AML-193 (cell line): ENCODE measurements around the gene WDHD1.
"Not testable (repeated sequence)": the region's sequence is repeated elsewhere in the genome, so short reads cannot be mapped to it uniquely, and the experiment has no call there.

Experiments
- DNase-seq, 2 experiments: peaks; one replicate each; lab custom pipeline; 2025; lab: John Stamatoyannopoulos, UW

Gene WDHD1

GRCh38 chr14:54947230-54947629 lies 79.7 kb downstream of the WDHD1 start:
- no peak for DNase-seq

DNA sequence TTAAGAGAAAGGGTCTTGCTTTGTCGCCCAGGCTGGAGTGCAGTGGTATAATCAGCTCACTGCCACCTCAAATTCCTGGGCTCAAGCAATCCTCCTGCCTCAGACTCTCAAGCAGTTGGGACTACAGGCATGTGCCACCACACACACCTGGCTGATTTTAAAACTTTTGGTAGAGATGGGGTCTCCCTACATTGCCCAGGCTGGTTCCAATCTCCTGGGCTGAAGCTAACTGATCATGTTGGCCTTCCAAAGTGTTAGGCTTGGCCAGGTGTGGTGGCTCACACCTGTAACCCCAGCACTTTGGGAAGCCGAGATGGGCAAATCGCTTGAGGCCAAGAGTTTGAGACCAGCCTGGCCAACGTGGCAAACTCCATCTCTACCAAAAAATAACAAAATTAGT lies 80.4 kb downstream of the WDHD1 start:
- no peak for DNase-seq

GRCh38 chr14:54944737-54945391 lies 82.0 kb downstream of the WDHD1 start:
- DNase-seq: no peak

GRCh38 chr14:54942913-54943312 lies 84.0 kb downstream of the WDHD1 start:
- DNase-seq: no peak

DNA sequence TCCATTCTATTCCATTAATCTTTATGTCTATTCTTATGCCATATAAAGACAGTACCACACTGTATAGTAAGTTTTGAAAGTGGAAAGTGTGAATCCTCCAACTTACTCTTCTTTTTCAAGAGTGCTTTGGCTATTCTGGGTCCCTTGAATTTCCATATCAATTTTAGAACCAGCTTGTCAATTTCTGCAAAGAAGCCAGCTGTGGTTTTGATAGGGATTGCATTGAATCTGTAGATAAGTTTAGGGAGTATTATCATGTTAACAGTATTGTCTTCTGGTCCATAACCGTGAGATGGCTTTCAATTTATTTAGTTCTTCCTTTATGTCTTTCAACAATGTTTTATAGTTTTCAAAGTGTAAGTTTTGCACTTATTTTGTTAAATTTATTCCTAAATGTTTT lies 90.1 kb downstream of the WDHD1 start:
- DNase-seq: no peak

- no peak for DNase-seq
Observed at GRCh38 chr14:54935958-54936357, 90.9 kb downstream of the WDHD1 start.

- DNase-seq: no peak
Observed at GRCh38 chr14:54935100-54935499, 91.8 kb downstream of the WDHD1 start.

DNA sequence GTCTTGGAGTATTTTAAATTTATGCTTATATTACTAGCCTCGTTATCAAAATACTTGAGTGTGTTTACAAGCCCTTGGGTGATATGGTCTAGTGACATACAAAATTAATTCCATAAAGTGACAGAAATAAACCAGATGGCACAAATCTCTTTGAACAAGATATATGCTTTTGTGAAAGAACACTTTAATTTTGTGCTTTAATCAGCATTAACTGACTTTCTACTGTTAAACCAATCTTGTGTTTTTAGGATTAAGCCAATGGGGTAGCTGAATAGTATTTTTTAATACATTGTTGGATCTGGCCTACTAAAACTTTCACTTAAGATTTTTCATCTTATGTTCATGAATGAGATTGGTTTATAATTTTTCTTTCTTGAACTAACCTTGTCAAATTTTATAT lies 93.9 kb downstream of the WDHD1 start:
- no peak for DNase-seq

- DNase-seq: no peak
Observed at GRCh38 chr14:54931598-54932340, 95.1 kb downstream of the WDHD1 start.

DNA sequence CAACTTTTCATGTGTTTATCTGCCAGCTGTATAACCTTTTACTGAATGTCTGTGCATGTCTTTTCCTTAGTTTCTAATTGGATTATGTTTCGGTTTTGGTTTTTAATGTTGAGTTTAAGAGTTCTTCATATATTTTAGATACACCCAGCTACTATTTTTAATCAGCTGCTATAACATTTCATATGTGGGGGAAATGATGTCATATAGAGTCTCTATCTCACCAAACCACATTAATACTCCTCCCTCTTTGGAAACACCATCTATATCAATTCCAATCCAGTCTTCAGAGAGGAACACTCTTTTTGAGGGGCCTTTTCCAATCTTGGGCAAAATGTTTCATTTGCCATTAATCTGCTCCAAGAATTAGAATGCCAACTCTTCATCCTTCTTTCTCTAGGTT lies 95.8 kb downstream of the WDHD1 start:
- no peak for DNase-seq

DNA sequence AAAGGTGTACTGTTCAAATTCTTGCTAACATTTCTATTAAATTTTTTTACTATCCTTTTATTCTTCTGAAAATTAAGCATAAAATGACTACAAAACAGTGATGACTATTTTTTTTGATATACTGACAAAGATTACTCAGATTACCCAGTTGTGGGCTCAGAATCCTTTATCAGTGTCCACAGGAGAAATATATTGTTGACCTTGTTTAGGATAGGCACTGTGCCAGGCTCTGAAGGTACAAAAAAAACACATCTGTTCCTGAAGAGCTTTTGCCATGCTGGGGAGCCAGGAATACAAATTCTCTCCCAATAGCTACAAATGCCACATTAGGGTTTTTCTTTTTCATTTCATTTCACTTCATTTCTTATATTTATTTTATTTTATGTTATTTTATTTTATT lies 97.3 kb downstream of the WDHD1 start:
- no peak for DNase-seq

GRCh38 chr14:54928216-54928615 lies 98.7 kb downstream of the WDHD1 start:
- DNase-seq: no peak

DNA sequence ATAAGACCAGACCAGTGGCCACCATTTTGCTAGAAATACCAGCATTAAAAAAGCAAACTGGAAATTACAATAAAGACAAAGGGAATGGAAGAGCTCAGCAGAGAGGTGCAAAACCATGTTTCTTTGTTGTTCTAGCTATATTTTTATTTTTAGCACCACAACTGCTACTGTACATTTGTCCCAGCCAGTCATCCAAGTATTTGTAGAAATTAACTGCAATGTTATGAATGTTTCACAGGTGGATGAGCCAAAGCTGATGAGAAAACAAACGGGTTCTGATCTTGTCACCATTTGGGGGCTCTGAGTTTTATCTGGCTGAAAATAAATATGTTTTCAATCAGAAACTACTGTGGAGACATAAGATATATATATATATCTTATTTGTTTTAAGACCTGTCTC lies 99.3 kb downstream of the WDHD1 start:
- no peak for DNase-seq

DNA sequence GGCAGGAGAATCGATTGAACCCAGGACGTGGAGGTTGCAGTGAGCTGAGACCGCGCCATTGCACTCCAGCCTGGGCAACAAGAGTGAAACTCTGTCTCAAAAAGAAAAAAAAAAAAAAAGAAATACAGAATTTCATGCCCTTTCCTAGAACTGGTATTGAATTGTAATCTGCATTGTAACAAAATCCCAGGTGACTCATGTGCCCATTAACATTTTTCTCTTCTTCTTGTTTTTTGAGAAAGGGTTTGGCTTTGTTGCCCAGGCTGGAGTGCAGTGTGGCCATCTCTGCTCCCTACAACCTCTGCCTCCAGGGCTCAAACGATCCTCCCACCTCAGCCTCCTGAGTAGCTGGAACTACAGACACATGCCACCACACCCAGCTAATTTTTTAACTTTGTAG lies 100.3 kb downstream of the WDHD1 start:
- not testable (repeated sequence) for DNase-seq

DNA sequence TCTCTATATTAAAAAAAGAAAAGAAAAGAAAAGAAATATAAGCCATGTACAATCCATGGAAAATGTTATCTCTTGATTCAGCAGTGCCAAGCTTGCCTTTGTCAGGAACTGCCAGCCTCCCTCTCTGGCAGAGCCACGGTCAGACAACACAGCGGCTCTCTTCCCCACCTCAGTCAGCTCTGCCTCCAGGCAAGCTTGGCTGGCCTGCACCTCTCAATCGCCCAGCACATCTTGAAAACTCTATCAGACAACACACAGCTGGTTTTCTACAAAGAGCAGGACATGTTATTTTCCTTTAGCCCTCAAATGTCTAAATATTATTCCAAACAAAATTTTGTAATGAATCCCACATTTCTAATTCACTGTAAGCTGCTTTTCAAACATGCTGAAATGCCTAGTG lies 104.3 kb downstream of the WDHD1 start:
- DNase-seq: no peak

DNA sequence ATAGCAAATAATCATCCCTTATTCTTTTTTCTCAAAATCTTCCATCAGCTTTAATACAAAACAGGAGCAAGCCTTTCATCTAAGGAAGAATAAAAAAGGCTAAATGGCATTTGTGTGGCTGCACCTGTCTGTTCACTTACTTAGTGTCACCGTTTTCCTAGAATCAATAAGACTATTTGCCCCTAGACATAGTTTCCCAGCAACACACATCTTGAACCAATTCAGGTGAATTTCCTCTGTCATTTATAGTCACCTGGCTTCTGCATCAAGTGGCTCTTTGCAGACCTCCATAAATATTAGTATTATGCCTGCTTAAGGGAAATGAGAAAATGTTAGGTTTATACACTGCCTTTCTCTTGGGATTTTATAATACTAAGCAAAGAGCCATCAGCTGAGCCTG lies 106.8 kb downstream of the WDHD1 start:
- no peak for DNase-seq

- no peak for DNase-seq
Observed at GRCh38 chr14:54919330-54919729, 107.6 kb downstream of the WDHD1 start.

DNA sequence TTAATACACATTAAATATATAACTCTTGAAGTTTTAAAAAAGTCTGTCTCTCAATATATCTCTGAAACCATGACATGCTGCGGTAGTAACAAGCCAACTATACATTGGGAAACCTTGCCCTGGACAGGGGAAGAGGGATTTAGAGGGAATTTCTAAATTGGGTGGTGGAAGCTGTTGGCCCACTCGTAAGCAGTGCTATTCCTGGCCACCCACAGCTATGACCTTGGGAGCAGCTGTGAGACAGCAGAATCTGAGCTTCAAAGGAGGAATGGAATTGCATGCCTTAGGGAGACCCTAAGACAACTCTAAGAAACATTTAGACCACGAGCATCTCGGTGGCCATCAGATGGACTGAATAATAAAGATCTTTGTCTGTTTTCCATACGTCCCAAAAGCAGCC lies 108.5 kb downstream of the WDHD1 start:
- no peak for DNase-seq

GRCh38 chr14:54916101-54916500 lies 110.8 kb downstream of the WDHD1 start:
- no peak for DNase-seq

- no peak for DNase-seq
Observed at GRCh38 chr14:54909817-54910558, 116.9 kb downstream of the WDHD1 start.

- not testable (repeated sequence) for DNase-seq
Observed at GRCh38 chr14:54908973-54909372, 117.9 kb downstream of the WDHD1 start.

- DNase-seq: peak in 1 of 2 experiments; percentile 3
Observed at GRCh38 chr14:54908190-54908589, 118.7 kb downstream of the WDHD1 start.

DNA sequence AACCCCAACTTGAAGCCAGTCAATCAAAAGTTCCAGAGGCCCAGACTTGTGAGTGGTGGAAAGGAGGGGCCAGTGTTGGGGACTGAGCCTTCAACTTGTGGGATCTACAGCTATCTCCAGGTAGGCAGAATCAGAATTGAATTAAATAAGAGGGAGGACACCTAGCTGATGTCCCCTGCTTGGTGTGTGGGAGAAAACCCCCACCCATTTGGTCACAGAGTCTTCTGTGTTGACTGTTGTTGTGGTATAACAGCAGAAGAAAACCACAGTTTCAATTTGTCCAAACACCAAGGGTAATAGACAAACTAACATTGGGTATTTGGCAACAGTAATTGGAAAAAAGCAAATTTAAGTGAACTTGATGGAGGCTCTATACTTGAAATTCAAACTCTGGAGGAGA lies 120.8 kb downstream of the WDHD1 start:
- DNase-seq: no peak
